Measurements from ENCODE around the gene CAD.

DNA sequence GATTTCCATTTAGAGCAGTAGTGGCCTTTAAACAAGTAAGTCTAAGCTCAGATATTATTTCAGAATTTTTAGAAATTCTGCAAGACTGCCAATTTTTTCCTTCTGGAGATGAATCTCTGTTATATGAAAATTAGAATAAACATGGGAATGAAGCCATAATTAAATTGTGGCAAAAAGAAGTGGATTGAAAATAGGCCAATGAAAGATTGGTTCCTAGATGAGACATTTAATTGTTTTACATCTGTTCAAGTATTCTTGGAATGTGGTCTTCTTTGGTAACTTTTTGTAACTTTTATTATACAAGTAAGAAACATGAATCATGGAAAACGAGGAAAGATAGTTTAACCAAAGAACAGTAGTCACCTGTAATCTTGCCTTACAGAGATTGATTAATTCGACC lies 10.3 kb downstream of the CAD start:
- TF ChIP-seq, protein P1, sequence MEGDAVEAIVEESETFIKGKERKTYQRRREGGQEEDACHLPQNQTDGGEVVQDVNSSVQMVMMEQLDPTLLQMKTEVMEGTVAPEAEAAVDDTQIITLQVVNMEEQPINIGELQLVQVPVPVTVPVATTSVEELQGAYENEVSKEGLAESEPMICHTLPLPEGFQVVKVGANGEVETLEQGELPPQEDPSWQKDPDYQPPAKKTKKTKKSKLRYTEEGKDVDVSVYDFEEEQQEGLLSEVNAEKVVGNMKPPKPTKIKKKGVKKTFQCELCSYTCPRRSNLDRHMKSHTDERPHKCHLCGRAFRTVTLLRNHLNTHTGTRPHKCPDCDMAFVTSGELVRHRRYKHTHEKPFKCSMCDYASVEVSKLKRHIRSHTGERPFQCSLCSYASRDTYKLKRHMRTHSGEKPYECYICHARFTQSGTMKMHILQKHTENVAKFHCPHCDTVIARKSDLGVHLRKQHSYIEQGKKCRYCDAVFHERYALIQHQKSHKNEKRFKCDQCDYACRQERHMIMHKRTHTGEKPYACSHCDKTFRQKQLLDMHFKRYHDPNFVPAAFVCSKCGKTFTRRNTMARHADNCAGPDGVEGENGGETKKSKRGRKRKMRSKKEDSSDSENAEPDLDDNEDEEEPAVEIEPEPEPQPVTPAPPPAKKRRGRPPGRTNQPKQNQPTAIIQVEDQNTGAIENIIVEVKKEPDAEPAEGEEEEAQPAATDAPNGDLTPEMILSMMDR (IDR thresholded peaks at IDR 0.05; ENCODE audit: low read depth, low read length, missing input control) = no peak
- TF ChIP-seq, protein P2, sequence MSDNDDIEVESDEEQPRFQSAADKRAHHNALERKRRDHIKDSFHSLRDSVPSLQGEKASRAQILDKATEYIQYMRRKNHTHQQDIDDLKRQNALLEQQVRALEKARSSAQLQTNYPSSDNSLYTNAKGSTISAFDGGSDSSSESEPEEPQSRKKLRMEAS (IDR thresholded peaks at IDR 0.05) = no peak
- TF ChIP-seq RAD21 (IDR thresholded peaks at IDR 0.05) (no peak), JUND (IDR thresholded peaks at IDR 0.05) (no peak), TAF1 (conservative IDR thresholded peaks at IDR 0.05) (no peak), GABPA (IDR thresholded peaks at IDR 0.05 in 1 of 2, conservative IDR thresholded peaks at IDR 0.05 in 1 of 2) (no peak), YY1 (IDR thresholded peaks at IDR 0.05) (no peak), NR2F2 (IDR thresholded peaks at IDR 0.05) (no peak), FOXA1 (IDR thresholded peaks at IDR 0.05) (no peak), EGR1 (IDR thresholded peaks at IDR 0.05; ENCODE audit: low read depth in 2 of 2) (no peak), SP1 (IDR thresholded peaks at IDR 0.05) (no peak)
- TF ChIP-seq, protein P3, sequence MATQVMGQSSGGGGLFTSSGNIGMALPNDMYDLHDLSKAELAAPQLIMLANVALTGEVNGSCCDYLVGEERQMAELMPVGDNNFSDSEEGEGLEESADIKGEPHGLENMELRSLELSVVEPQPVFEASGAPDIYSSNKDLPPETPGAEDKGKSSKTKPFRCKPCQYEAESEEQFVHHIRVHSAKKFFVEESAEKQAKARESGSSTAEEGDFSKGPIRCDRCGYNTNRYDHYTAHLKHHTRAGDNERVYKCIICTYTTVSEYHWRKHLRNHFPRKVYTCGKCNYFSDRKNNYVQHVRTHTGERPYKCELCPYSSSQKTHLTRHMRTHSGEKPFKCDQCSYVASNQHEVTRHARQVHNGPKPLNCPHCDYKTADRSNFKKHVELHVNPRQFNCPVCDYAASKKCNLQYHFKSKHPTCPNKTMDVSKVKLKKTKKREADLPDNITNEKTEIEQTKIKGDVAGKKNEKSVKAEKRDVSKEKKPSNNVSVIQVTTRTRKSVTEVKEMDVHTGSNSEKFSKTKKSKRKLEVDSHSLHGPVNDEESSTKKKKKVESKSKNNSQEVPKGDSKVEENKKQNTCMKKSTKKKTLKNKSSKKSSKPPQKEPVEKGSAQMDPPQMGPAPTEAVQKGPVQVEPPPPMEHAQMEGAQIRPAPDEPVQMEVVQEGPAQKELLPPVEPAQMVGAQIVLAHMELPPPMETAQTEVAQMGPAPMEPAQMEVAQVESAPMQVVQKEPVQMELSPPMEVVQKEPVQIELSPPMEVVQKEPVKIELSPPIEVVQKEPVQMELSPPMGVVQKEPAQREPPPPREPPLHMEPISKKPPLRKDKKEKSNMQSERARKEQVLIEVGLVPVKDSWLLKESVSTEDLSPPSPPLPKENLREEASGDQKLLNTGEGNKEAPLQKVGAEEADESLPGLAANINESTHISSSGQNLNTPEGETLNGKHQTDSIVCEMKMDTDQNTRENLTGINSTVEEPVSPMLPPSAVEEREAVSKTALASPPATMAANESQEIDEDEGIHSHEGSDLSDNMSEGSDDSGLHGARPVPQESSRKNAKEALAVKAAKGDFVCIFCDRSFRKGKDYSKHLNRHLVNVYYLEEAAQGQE (IDR thresholded peaks at IDR 0.05) = no peak
- TF ChIP-seq, protein P4, sequence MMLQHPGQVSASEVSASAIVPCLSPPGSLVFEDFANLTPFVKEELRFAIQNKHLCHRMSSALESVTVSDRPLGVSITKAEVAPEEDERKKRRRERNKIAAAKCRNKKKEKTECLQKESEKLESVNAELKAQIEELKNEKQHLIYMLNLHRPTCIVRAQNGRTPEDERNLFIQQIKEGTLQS (IDR thresholded peaks at IDR 0.05) = no peak
- TF ChIP-seq, protein P5, sequence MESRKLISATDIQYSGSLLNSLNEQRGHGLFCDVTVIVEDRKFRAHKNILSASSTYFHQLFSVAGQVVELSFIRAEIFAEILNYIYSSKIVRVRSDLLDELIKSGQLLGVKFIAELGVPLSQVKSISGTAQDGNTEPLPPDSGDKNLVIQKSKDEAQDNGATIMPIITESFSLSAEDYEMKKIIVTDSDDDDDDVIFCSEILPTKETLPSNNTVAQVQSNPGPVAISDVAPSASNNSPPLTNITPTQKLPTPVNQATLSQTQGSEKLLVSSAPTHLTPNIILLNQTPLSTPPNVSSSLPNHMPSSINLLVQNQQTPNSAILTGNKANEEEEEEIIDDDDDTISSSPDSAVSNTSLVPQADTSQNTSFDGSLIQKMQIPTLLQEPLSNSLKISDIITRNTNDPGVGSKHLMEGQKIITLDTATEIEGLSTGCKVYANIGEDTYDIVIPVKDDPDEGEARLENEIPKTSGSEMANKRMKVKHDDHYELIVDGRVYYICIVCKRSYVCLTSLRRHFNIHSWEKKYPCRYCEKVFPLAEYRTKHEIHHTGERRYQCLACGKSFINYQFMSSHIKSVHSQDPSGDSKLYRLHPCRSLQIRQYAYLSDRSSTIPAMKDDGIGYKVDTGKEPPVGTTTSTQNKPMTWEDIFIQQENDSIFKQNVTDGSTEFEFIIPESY (IDR thresholded peaks at IDR 0.05) = no peak

All from liver (tissue), 3 donors.